Right lobe of liver (tissue), 6 donors: ENCODE measurements around the gene POC5. TPM values are rescaled to one million over a fixed set of nuclear protein-coding genes. Genes with fewer than 3 reads are reported as not detected.

ENCODE experiments used
- ATAC-seq, 4 donors: fragments of 200-7000 bp; cut with Tn5 transposase; one replicate each; pipeline ENCODE4 v1.9.1; 2020; ENCODE audit warnings: mild to moderate bottlenecking in 4 of 4, moderate library complexity in 4 of 4
- DNase-seq, 3 donors: peaks; one replicate each; pipeline ENCODE4 v3.0.0-alpha.2; 2020
- H3K27ac ChIP-seq, 3 donors: fragments of 200-600 bp; one replicate each; pipeline ENCODE4 v1.8.0; 2022
- H3K27me3 ChIP-seq, 2 donors: fragments of 200-600 bp; one replicate each; pipeline ENCODE4 v1.8.0; 2022
- H3K36me3 ChIP-seq, 4 donors: fragments of 200-600 bp; sonication (generic) in 1 of 4; one replicate each; pipeline versions ENCODE4 v1.5.1 to v1.8.0; 2017 to 2022; ENCODE audit warnings: control low read depth in 1 of 4
- H3K4me1 ChIP-seq, 4 donors: fragments of 200-600 bp; sonication (generic) in 1 of 4; one replicate each; pipeline versions ENCODE4 v1.5.1 to v1.8.0; 2017 to 2022; ENCODE audit warnings: control low read depth in 1 of 4
- H3K4me3 ChIP-seq, 3 donors: fragments of 200-600 bp; one replicate each; pipeline ENCODE4 v1.8.0; 2022
- H3K9me3 ChIP-seq, 4 donors: fragments of 200-600 bp; sonication (generic) in 1 of 4; one replicate each; pipeline versions ENCODE4 v1.5.1 to v1.8.0; 2017 to 2022; ENCODE audit warnings: control low read depth in 1 of 4
- CTCF ChIP-seq, 4 donors: fragments of 200-600 bp in 3 of 4; fragments of 450-650 bp in 1 of 4; IDR thresholded peaks; one replicate each; pipeline versions ENCODE4 v1.5.1 to v1.8.0; 2016 to 2022; ENCODE audit warnings: antibody characterized with exemption in 4 of 4, mild to moderate bottlenecking in 2 of 4
- POLR2A ChIP-seq: fragments of 450-650 bp; IDR thresholded peaks from one replicate; pipeline ENCODE4 v1.6.1; 2017; ENCODE audit warnings: antibody characterized with exemption, mild to moderate bottlenecking
- WGBS: methylation state at CpG from one replicate; pipeline ENCODE4 v1.1.6; 2018; ENCODE audit warnings: low coverage, low lambda C conversion rate; ENCODE audit not compliant: insufficient coverage; ENCODE audit errors: missing lambda C conversion rate; 5-methylcytosine and 5-hydroxymethylcytosine counted together
- intact Hi-C, 2 donors: fragments of 100-400 bp; cut with DNase I; formaldehyde crosslinking; loops; one replicate each; pipeline versions ENCODE4 v1.11.2 to v1.14.1; 2022
- small RNA-seq, 2 experiments: library from RNA; depleted of rRNA; stranded (forward); fragments of <200 nt; gene quantifications; one replicate each; pipeline ENCODE3, GENCODE V24; 2016
- total RNA-seq, 6 experiments: library from RNA; depleted of rRNA in 2 of 6; stranded (reverse); fragments of >200 nt in 2 of 6; fragmentation: NEBNext Ultra II Directional in 3 of 6; extraction: Animal tissue kit (Norgen Biotek cat#: 25700) in 3 of 6; gene quantifications; one replicate each; pipeline versions ENCODE4 v1.1.0 to v1.2.4, GENCODE V29; 2016 to 2023
- donor health status: DM: no; HTN: yes; CAD: no.
- donor health status: DM: no; HTN: no; CAD: no.
- donor health status: DM: no; HTN: no; CAD: no.
- donor health status: DM: no; HTN: yes; CAD: no.
- donor health status: DM: no; HTN: yes; CAD: no.

POC5 gene
- total RNA-seq, 6 experiments from 2014 or later = 1.8 to 10.0 (median 2.8) TPM

GRCh38 chr5:75632321-75632720 is 84.9 kb downstream of the POC5 start:
- H3K4me3 ChIP-seq = no peak overlapping the region
- H3K4me1 ChIP-seq = no peaks in the 10 kb centered on the region
- ATAC-seq (no peak), DNase-seq (no peak)
- H3K9me3 ChIP-seq = no peaks in the 10 kb centered on the region
- intact Hi-C loops = no loop called here
- no peak for TF ChIP-seq POLR2A
- TF ChIP-seq CTCF (IDR thresholded peaks at IDR 0.05) = no peak
- no peaks in the 10 kb centered on the region for H3K27me3 ChIP-seq
- no peak overlapping the region for H3K27ac ChIP-seq
- no peaks in the 10 kb centered on the region for H3K36me3 ChIP-seq
- WGBS = 100% methylated on average over 1 of the region's 1 CpG

- no peak for ATAC-seq
- intact Hi-C loops = no loop called here
Observed at GRCh38 chr5:75630875-75631274, 86.4 kb downstream of the POC5 start.

GRCh38 chr5:75627801-75628200 is 89.4 kb downstream of the POC5 start:
- no peak overlapping the region for H3K27ac ChIP-seq
- H3K36me3 ChIP-seq = no peaks in the 10 kb centered on the region
- intact Hi-C loops = no loop called here
- H3K9me3 ChIP-seq = no peaks in the 10 kb centered on the region
- no peak overlapping the region for H3K4me3 ChIP-seq
- H3K4me1 ChIP-seq = peaks cover 0 to under 1% (median 0%) of the 10 kb centered on the region in 4 donors
- DNase-seq (no peak), ATAC-seq (no peak)
- TF ChIP-seq CTCF (IDR thresholded peaks at IDR 0.05) (no peak), POLR2A (no peak)
- 100% methylated on average over 1 of the region's 1 CpG for WGBS
- no peaks in the 10 kb centered on the region for H3K27me3 ChIP-seq

More at GRCh38 chr5:75630875-75631274, 86.4 kb downstream of the POC5 start:
- Histone ChIP-seq H3K36me3 (no peaks in the 10 kb centered on the region), H3K27ac (no peak overlapping the region), H3K27me3 (no peaks in the 10 kb centered on the region), H3K4me3 (no peak overlapping the region), H3K9me3 (no peaks in the 10 kb centered on the region), H3K4me1 (no peaks in the 10 kb centered on the region)
- 81% methylated on average over 2 of the region's 2 CpGs for WGBS
- TF ChIP-seq CTCF (IDR thresholded peaks at IDR 0.05) (no peak), POLR2A (no peak)
- DNase-seq = no peak

GRCh38 chr5:75626959-75627358 is 90.3 kb downstream of the POC5 start:
- intact Hi-C loops = no loop called here
- no peaks in the 10 kb centered on the region for H3K36me3 ChIP-seq

More at GRCh38 chr5:75626959-75627358, 90.3 kb downstream of the POC5 start:
- ATAC-seq (no peak), DNase-seq (no peak)
- H3K27me3 ChIP-seq = no peaks in the 10 kb centered on the region
- peaks cover 0 to 7% (median 0%) of the 10 kb centered on the region in 4 donors for H3K4me1 ChIP-seq
- H3K9me3 ChIP-seq = no peaks in the 10 kb centered on the region
- no peak overlapping the region for H3K4me3 ChIP-seq
- no peak overlapping the region for H3K27ac ChIP-seq
- TF ChIP-seq POLR2A (no peak), CTCF (IDR thresholded peaks at IDR 0.05) (no peak)

Small RNAs within 50 kb of the gene (small RNA-seq; reads per million reads assigned to genes)
- 0 reads per million in 2 experiments for gene RNU6-680P

Other genes starting within 250 kb of the POC5 start
- gene CERT1, start 205.8 kb downstream of the POC5 start, total RNA-seq = 10 to 100 TPM; 14.6 to 25.5 (median 19.7) TPM
- gene POLK, start 205.5 kb downstream of the POC5 start, total RNA-seq = 10 to 100 TPM; 11.5 to 16.3 (median 14.1) TPM
- under 1 TPM in 2 of 6 experiments, not detected in 4; 0.17 to 0.26 TPM for gene ANKDD1B, start 106.0 kb downstream of the POC5 start, total RNA-seq